ENCODE measurements around the gene SDK1. TPM values are rescaled to one million over a fixed set of nuclear protein-coding genes. Genes with fewer than 3 reads are reported as not detected.

SDK1 gene
- total and polyA plus RNA-seq, 2 experiments from 2014 or later, result 2.1 to 10.0 TPM

DNA sequence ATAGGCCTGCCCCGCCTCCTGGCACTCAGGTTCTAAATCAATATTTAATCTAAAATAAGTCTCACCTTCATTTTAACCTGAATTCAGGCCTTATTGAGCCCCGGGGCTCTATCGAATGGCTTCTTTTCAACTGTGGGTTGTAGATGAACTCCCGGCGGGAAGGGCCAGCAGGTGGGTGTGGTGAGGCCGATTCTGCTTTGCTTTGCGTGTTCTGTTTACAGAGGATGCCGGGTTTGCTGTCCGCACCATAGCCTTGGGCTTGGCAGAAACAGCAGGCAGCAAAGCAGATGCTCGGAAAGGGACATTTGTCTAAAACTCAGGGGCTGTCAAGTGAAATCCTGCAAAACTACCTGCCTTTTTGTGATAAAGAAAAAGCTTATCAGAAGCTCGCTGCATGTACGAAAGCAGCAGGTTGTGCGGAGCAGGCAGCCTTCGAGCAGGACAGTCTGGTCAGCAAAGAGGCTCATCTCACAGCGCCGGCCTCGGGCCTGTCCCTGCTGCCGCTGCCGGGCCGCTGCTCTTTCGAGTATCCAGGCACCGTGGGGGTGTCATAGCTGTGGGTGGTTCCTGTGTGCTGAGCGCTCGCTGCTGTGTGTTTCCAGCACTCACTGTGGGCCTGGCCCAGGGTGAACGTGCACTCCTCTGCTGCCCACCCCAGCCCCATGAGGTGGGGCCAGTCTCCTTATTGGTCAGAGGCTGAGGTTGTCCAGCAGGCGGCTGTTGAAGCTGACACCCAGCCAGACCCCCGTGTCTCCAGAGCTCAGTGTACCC is 946.2 kb downstream of the SDK1 start (continued):
- TF ChIP-seq, protein P1, sequence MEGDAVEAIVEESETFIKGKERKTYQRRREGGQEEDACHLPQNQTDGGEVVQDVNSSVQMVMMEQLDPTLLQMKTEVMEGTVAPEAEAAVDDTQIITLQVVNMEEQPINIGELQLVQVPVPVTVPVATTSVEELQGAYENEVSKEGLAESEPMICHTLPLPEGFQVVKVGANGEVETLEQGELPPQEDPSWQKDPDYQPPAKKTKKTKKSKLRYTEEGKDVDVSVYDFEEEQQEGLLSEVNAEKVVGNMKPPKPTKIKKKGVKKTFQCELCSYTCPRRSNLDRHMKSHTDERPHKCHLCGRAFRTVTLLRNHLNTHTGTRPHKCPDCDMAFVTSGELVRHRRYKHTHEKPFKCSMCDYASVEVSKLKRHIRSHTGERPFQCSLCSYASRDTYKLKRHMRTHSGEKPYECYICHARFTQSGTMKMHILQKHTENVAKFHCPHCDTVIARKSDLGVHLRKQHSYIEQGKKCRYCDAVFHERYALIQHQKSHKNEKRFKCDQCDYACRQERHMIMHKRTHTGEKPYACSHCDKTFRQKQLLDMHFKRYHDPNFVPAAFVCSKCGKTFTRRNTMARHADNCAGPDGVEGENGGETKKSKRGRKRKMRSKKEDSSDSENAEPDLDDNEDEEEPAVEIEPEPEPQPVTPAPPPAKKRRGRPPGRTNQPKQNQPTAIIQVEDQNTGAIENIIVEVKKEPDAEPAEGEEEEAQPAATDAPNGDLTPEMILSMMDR (conservative IDR thresholded peaks at IDR 0.05; ENCODE audit: low read depth in 2 of 2), result no peak
- TF ChIP-seq, protein P2, sequence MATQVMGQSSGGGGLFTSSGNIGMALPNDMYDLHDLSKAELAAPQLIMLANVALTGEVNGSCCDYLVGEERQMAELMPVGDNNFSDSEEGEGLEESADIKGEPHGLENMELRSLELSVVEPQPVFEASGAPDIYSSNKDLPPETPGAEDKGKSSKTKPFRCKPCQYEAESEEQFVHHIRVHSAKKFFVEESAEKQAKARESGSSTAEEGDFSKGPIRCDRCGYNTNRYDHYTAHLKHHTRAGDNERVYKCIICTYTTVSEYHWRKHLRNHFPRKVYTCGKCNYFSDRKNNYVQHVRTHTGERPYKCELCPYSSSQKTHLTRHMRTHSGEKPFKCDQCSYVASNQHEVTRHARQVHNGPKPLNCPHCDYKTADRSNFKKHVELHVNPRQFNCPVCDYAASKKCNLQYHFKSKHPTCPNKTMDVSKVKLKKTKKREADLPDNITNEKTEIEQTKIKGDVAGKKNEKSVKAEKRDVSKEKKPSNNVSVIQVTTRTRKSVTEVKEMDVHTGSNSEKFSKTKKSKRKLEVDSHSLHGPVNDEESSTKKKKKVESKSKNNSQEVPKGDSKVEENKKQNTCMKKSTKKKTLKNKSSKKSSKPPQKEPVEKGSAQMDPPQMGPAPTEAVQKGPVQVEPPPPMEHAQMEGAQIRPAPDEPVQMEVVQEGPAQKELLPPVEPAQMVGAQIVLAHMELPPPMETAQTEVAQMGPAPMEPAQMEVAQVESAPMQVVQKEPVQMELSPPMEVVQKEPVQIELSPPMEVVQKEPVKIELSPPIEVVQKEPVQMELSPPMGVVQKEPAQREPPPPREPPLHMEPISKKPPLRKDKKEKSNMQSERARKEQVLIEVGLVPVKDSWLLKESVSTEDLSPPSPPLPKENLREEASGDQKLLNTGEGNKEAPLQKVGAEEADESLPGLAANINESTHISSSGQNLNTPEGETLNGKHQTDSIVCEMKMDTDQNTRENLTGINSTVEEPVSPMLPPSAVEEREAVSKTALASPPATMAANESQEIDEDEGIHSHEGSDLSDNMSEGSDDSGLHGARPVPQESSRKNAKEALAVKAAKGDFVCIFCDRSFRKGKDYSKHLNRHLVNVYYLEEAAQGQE (IDR thresholded peaks at IDR 0.05; ENCODE audit: unreplicated experiment), result no peak
- TF ChIP-seq NANOG (IDR thresholded peaks at IDR 0.05; ENCODE audit: borderline replicate concordance) (no peak), JUNB (IDR thresholded peaks at IDR 0.05; ENCODE audit: unreplicated experiment) (no peak)

DNA sequence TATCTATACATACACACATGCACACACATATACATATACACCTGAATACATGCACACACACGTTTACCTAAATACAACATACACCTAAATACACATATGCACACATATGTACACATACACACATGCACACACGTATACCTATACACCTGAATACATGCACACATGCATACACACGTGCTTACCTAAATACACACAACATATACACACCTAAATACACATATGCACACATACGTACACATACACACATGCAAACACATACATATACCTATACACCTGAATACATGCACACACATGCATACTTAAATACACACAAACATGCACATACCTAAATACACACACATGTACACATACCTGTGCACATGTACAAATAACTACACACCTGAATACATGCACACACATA is 947.2 kb downstream of the SDK1 start:
- H3K36me3 Mint-ChIP-seq (ENCODE audit: low read depth), result peaks cover 22% of the 10 kb centered on the region
- Histone ChIP-seq H3K4me3 (no peak overlapping the region), H3K36me3 (ENCODE audit: insufficient read depth) (no peaks in the 10 kb centered on the region), H3K4me2 (no peak overlapping the region), H3K9me2 (ENCODE audit: insufficient read depth) (peaks cover 5% of the 10 kb centered on the region; the same call in 1 of the 2 replicates), H3K79me2 (replicated peaks; ENCODE audit: insufficient read depth) (no peaks in the 10 kb centered on the region), H2AFZ (no peak overlapping the region), H4K20me1 (replicated peaks; ENCODE audit: insufficient read depth) (no peaks in the 10 kb centered on the region), H3K27me3 (ENCODE audit: insufficient read depth) (no peaks in the 10 kb centered on the region), H3F3A (replicated peaks; ENCODE audit: low read depth) (peaks cover 8% of the 10 kb centered on the region; the same call in 1 of the 2 replicates), H3K4me1 (ENCODE audit: insufficient read depth) (no peaks in the 10 kb centered on the region), H3K27ac (ENCODE audit: low read depth) (no peak overlapping the region)
- DNase-seq (ENCODE audit: low spot score) (no peak), ATAC-seq (no peak)
- H3K4me1 Mint-ChIP-seq, result peaks cover 8% of the 10 kb centered on the region; the same call in 1 of the 3 replicates
- no peak overlapping the region for H3K27ac Mint-ChIP-seq
- peaks cover 6% of the 10 kb centered on the region for H3K27me3 Mint-ChIP-seq (ENCODE audit: insufficient read depth, low read depth, poor library complexity)
- no peak overlapping the region for H3K4me3 Mint-ChIP-seq
- peaks cover 14% of the 10 kb centered on the region for H3K9me3 Mint-ChIP-seq
- TF ChIP-seq CREB1 (CRISPR knock-in tag; IDR thresholded peaks at IDR 0.05; ENCODE audit: low read depth) (no peak), NANOG (IDR thresholded peaks at IDR 0.05; ENCODE audit: borderline replicate concordance) (no peak), JUNB (IDR thresholded peaks at IDR 0.05; ENCODE audit: unreplicated experiment) (no peak), EZH2 (IDR thresholded peaks at IDR 0.05; ENCODE audit: low read depth, unreplicated experiment) (no peak), EZH2phosphoT487 (IDR thresholded peaks at IDR 0.05; ENCODE audit: unreplicated experiment) (no peak)
- TF ChIP-seq, protein P3, sequence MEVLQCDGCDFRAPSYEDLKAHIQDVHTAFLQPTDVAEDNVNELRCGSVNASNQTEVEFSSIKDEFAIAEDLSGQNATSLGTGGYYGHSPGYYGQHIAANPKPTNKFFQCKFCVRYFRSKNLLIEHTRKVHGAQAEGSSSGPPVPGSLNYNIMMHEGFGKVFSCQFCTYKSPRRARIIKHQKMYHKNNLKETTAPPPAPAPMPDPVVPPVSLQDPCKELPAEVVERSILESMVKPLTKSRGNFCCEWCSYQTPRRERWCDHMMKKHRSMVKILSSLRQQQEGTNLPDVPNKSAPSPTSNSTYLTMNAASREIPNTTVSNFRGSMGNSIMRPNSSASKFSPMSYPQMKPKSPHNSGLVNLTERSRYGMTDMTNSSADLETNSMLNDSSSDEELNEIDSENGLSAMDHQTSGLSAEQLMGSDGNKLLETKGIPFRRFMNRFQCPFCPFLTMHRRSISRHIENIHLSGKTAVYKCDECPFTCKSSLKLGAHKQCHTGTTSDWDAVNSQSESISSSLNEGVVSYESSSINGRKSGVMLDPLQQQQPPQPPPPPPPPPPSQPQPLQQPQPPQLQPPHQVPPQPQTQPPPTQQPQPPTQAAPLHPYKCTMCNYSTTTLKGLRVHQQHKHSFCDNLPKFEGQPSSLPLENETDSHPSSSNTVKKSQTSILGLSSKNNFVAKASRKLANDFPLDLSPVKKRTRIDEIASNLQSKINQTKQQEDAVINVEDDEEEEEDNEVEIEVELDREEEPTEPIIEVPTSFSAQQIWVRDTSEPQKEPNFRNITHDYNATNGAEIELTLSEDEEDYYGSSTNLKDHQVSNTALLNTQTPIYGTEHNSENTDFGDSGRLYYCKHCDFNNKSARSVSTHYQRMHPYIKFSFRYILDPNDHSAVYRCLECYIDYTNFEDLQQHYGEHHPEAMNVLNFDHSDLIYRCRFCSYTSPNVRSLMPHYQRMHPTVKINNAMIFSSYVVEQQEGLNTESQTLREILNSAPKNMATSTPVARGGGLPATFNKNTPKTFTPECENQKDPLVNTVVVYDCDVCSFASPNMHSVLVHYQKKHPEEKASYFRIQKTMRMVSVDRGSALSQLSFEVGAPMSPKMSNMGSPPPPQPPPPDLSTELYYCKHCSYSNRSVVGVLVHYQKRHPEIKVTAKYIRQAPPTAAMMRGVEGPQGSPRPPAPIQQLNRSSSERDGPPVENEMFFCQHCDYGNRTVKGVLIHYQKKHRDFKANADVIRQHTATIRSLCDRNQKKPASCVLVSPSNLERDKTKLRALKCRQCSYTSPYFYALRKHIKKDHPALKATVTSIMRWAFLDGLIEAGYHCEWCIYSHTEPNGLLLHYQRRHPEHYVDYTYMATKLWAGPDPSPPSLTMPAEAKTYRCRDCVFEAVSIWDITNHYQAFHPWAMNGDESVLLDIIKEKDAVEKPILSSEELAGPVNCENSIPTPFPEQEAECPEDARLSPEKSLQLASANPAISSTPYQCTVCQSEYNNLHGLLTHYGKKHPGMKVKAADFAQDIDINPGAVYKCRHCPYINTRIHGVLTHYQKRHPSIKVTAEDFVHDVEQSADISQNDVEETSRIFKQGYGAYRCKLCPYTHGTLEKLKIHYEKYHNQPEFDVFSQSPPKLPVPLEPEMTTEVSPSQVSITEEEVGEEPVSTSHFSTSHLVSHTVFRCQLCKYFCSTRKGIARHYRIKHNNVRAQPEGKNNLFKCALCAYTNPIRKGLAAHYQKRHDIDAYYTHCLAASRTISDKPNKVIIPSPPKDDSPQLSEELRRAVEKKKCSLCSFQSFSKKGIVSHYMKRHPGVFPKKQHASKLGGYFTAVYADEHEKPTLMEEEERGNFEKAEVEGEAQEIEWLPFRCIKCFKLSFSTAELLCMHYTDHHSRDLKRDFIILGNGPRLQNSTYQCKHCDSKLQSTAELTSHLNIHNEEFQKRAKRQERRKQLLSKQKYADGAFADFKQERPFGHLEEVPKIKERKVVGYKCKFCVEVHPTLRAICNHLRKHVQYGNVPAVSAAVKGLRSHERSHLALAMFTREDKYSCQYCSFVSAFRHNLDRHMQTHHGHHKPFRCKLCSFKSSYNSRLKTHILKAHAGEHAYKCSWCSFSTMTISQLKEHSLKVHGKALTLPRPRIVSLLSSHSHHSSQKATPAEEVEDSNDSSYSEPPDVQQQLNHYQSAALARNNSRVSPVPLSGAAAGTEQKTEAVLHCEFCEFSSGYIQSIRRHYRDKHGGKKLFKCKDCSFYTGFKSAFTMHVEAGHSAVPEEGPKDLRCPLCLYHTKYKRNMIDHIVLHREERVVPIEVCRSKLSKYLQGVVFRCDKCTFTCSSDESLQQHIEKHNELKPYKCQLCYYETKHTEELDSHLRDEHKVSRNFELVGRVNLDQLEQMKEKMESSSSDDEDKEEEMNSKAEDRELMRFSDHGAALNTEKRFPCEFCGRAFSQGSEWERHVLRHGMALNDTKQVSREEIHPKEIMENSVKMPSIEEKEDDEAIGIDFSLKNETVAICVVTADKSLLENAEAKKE (CRISPR knock-in tag; IDR thresholded peaks at IDR 0.05), result no peak
- TF ChIP-seq, protein P1 (conservative IDR thresholded peaks at IDR 0.05; ENCODE audit: low read depth in 2 of 2), result no peak

Measured in GM23338 (cell line).